Panc1 (cell line): ENCODE measurements around the gene REXO4. TPM values are rescaled to one million over a fixed set of nuclear protein-coding genes. Genes with fewer than 3 reads are reported as not detected.

Experiments used
- total RNA-seq: library from RNA; stranded (reverse); gene quantifications from one replicate; pipeline ENCODE4 v1.2.1, GENCODE V29; 2021; ENCODE audit not compliant: unreplicated experiment

REXO4 gene
- total RNA-seq, 1 experiment from 2014 or later, result 19.9 TPM

Other genes with a start within 250 kb of the REXO4 start
- gene OBP2B, start 208.8 kb downstream of the REXO4 start, total RNA-seq, result not detected
- gene ABO, start 142.8 kb downstream of the REXO4 start, total RNA-seq, result 0.10 TPM
- 16.1 TPM for gene SURF6, start 81.8 kb downstream of the REXO4 start, total RNA-seq
- gene MED22, start 69.9 kb downstream of the REXO4 start, total RNA-seq, result 26.2 TPM
- gene RPL7A, start 69.8 kb downstream of the REXO4 start, total RNA-seq, result 1,104 TPM
- 45.6 TPM for gene SURF1, start 61.5 kb downstream of the REXO4 start, total RNA-seq
- 19.2 TPM for gene SURF2, start 61.5 kb downstream of the REXO4 start, total RNA-seq
- gene SURF4, start 42.0 kb downstream of the REXO4 start, total RNA-seq, result 149 TPM
- gene STKLD1, start 41.6 kb downstream of the REXO4 start, total RNA-seq, result 0.74 TPM
- gene ADAMTS13, start 4.4 kb upstream of the REXO4 start, total RNA-seq, result 3.4 TPM
- 13.9 TPM for gene CACFD1, start 42.0 kb upstream of the REXO4 start, total RNA-seq
- gene SLC2A6, start 61.1 kb upstream of the REXO4 start, total RNA-seq, result 48.2 TPM
- not detected for gene MYMK, start 106.9 kb upstream of the REXO4 start, total RNA-seq
- gene ADAMTSL2, start 116.7 kb upstream of the REXO4 start, total RNA-seq, result 0.10 TPM
- gene FAM163B, start 191.4 kb upstream of the REXO4 start, total RNA-seq, result not detected
- not detected for gene DBH, start 218.4 kb upstream of the REXO4 start, total RNA-seq